Upper lobe of left lung (tissue), 6 donors: Measurements from ENCODE around the gene ECE1. TPM values are rescaled to one million over a fixed set of nuclear protein-coding genes. Genes with fewer than 3 reads are reported as not detected.

Experiments used
- ATAC-seq, 2 donors: fragments of 200-7000 bp; cut with Tn5 transposase; one replicate each; pipeline ENCODE4 v1.9.1; 2022; ENCODE audit warnings: mild to moderate bottlenecking in 2 of 2, moderate library complexity in 2 of 2; ENCODE audit not compliant: low FRiP score in 2 of 2
- DNase-seq, 2 donors: peaks; one replicate each; pipeline ENCODE4 v3.0.0-alpha.2; 2019 to 2020
- H3K27ac ChIP-seq, 4 donors: fragments of 200-600 bp; sonication (generic); one replicate each; pipeline ENCODE4 v1.5.1; 2016 to 2019
- H3K27me3 ChIP-seq, 4 donors: fragments of 200-600 bp; sonication (generic); one replicate each; pipeline ENCODE4 v1.5.1; 2017 to 2019
- H3K36me3 ChIP-seq, 4 donors: fragments of 200-600 bp; sonication (generic); one replicate each; pipeline ENCODE4 v1.5.1; 2016 to 2019
- H3K4me1 ChIP-seq, 4 donors: fragments of 200-600 bp; sonication (generic); one replicate each; pipeline ENCODE4 v1.5.1; 2018 to 2019
- H3K4me3 ChIP-seq, 4 donors: fragments of 200-600 bp; sonication (generic); one replicate each; pipeline ENCODE4 v1.5.1; 2017 to 2019; ENCODE audit warnings: mild to moderate bottlenecking in 2 of 4, moderate library complexity in 1 of 4
- H3K9me3 ChIP-seq, 4 donors: fragments of 200-600 bp; sonication (generic); one replicate each; pipeline ENCODE4 v1.5.1; 2018 to 2019
- CTCF ChIP-seq, 6 experiments: fragments of 450-650 bp in 4 of 6; fragments of 200-600 bp in 2 of 6; sonication (generic) in 2 of 6; IDR thresholded peaks; one replicate each; pipeline ENCODE4 v1.5.1; 2016 to 2019; ENCODE audit warnings: antibody characterized with exemption in 6 of 6
- EP300 ChIP-seq, 4 donors: sonication (generic); formaldehyde crosslinking; IDR thresholded peaks; one replicate each; pipeline ENCODE4 v1.5.1; 2017; ENCODE audit warnings: antibody characterized with exemption in 4 of 4, control low read depth in 2 of 4
- POLR2A ChIP-seq, 4 donors: fragments of 450-650 bp; IDR thresholded peaks; one replicate each; pipeline ENCODE4 v1.5.1; 2016 to 2017; ENCODE audit warnings: antibody characterized with exemption in 4 of 4, mild to moderate bottlenecking in 2 of 4
- POLR2AphosphoS5 ChIP-seq, 2 donors: sonication (generic); formaldehyde crosslinking; IDR thresholded peaks; one replicate each; pipeline ENCODE4 v1.5.1; 2017; ENCODE audit warnings: antibody characterized with exemption in 2 of 2
- WGBS, 2 donors: methylation state at CpG; one replicate each; pipeline ENCODE4 v1.1.5; 2017 to 2018; 5-methylcytosine and 5-hydroxymethylcytosine counted together
- total RNA-seq, 6 donors: library from RNA; depleted of rRNA in 4 of 6; stranded (reverse); fragments of >200 nt in 4 of 6; gene quantifications; one replicate each; pipeline versions ENCODE4 v1.1.0 to v1.2.1, GENCODE V29; 2016 to 2021
- donor health status: DM: no; HTN: no; CAD: no; lungs with moderate emphysema.
- donor health status: DM: no; HTN: yes; CAD: no; lungs with severe emphysema.

Gene ECE1
- total RNA-seq, 6 donors from 2014 or later, result 55.8 to 120 (median 74.8) TPM

GRCh38 chr1:21325731-21326387 is 35.6 kb upstream of the ECE1 start:
- Histone ChIP-seq H3K27me3 (no peaks in the 10 kb centered on the region), H3K4me3 (no peak overlapping the region), H3K36me3 (no peaks in the 10 kb centered on the region), H3K4me1 (peaks cover 62 to 80% (median 78%) of the 10 kb centered on the region in 4 donors), H3K27ac (peak overlapping the region; percentile 74 to 88 (median 82)), H3K9me3 (no peaks in the 10 kb centered on the region)
- TF ChIP-seq POLR2AphosphoS5 (IDR thresholded peaks at IDR 0.05) (no peak), CTCF (IDR thresholded peaks at IDR 0.05) (no peak), EP300 (IDR thresholded peaks at IDR 0.05) (no peak), POLR2A (IDR thresholded peaks at IDR 0.05) (no peak)
- ATAC-seq (no peak), DNase-seq (no peak)
- 68 to 69% methylated on average over 16 to 18 of the region's 19 CpGs for WGBS, 2 donors

GRCh38 chr1:21325231-21325718 is 35.0 kb upstream of the ECE1 start:
- no peak for ATAC-seq
- TF ChIP-seq EP300 (IDR thresholded peaks at IDR 0.05) (no peak), CTCF (IDR thresholded peaks at IDR 0.05) (no peak), POLR2A (IDR thresholded peaks at IDR 0.05) (no peak), POLR2AphosphoS5 (IDR thresholded peaks at IDR 0.05) (no peak)
- H3K4me1 ChIP-seq, result peaks cover 68 to 85% (median 80%) of the 10 kb centered on the region in 4 donors
- H3K36me3 ChIP-seq, result no peaks in the 10 kb centered on the region
- no peaks in the 10 kb centered on the region for H3K9me3 ChIP-seq
- H3K27me3 ChIP-seq, result no peaks in the 10 kb centered on the region
- peak in 1 of 2 donors; percentile 65 for DNase-seq
- peak overlapping the region; percentile 74 to 88 (median 82) for H3K27ac ChIP-seq
- H3K4me3 ChIP-seq, result no peak overlapping the region
- WGBS, 2 donors, result 57 to 64% methylated on average over 7 of the region's 7 CpGs

- no peaks in the 10 kb centered on the region for H3K36me3 ChIP-seq
- peaks cover 75 to 88% (median 83%) of the 10 kb centered on the region in 4 donors for H3K4me1 ChIP-seq
- H3K4me3 ChIP-seq, result no peak overlapping the region
- 3 to 11% methylated on average over 11 to 14 of the region's 14 CpGs for WGBS, 2 donors
- DNase-seq, result peak in 1 of 2 donors; percentile 92
- peak in 1 of 4 donors; percentile 41 for TF ChIP-seq EP300 (IDR thresholded peaks at IDR 0.05)
- TF ChIP-seq POLR2A (IDR thresholded peaks at IDR 0.05), result peak in 2 of 4 donors; percentile 18 to 42
- peak in 1 of 2 donors; percentile 77 for TF ChIP-seq POLR2AphosphoS5 (IDR thresholded peaks at IDR 0.05)
- no peak for TF ChIP-seq CTCF (IDR thresholded peaks at IDR 0.05)
- H3K27me3 ChIP-seq, result no peaks in the 10 kb centered on the region
- peak overlapping the region; percentile 74 to 88 (median 82) for H3K27ac ChIP-seq
- peak; percentile 83 for ATAC-seq
- H3K9me3 ChIP-seq, result no peaks in the 10 kb centered on the region
Observed at GRCh38 chr1:21324368-21325141, 34.3 kb upstream of the ECE1 start.

GRCh38 chr1:21323091-21323490 is 32.8 kb upstream of the ECE1 start:
- DNase-seq (no peak), ATAC-seq (no peak)
- no peaks in the 10 kb centered on the region for H3K9me3 ChIP-seq
- no peaks in the 10 kb centered on the region for H3K36me3 ChIP-seq
- TF ChIP-seq CTCF (IDR thresholded peaks at IDR 0.05), result no peak
- no peak for TF ChIP-seq EP300 (IDR thresholded peaks at IDR 0.05)
- TF ChIP-seq POLR2A (IDR thresholded peaks at IDR 0.05), result no peak
- TF ChIP-seq POLR2AphosphoS5 (IDR thresholded peaks at IDR 0.05), result no peak
- WGBS, 2 donors, result 46 to 65% methylated on average over 7 of the region's 7 CpGs
- peak overlapping the region; percentile 74 to 88 (median 82) for H3K27ac ChIP-seq
- peaks cover 90 to 97% (median 92%) of the 10 kb centered on the region in 4 donors for H3K4me1 ChIP-seq
- no peaks in the 10 kb centered on the region for H3K27me3 ChIP-seq
- H3K4me3 ChIP-seq, result no peak overlapping the region
